ENCODE data around the gene CYP26B1. TPM values are rescaled to one million over a fixed set of nuclear protein-coding genes. Genes with fewer than 3 reads are reported as not detected.

Gene CYP26B1
- total RNA-seq, 4 donors from 2014 or later, result 1.8 to 4.8 (median 2.3) TPM

DNA sequence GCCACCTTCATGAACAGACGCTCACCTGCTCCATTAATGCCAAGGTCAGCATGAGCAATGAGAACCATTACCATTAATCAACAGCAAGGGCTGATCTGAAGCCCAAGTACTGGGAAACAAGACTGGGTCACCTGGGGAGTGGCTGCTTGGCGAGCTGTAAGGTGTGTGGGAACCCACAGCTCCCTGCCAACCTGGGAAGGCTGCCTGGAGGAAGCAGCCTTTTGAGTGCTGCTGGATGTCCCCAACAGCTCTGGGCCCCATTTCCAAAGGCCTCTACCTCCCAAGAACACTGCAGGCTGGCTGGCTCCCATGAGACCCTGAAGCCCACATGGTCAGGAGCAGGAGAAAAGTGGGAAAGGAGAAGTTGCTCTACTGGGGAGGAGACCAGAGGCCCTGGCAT is 62.1 kb downstream of the CYP26B1 start:
- Histone ChIP-seq H3K36me3 (no peaks in the 10 kb centered on the region), H3K27me3 (no peaks in the 10 kb centered on the region), H3K4me3 (no peak overlapping the region), H3K4me1 (no peaks in the 10 kb centered on the region), H3K9me3 (no peaks in the 10 kb centered on the region), H3K27ac (no peak overlapping the region)
- TF ChIP-seq, protein P1, sequence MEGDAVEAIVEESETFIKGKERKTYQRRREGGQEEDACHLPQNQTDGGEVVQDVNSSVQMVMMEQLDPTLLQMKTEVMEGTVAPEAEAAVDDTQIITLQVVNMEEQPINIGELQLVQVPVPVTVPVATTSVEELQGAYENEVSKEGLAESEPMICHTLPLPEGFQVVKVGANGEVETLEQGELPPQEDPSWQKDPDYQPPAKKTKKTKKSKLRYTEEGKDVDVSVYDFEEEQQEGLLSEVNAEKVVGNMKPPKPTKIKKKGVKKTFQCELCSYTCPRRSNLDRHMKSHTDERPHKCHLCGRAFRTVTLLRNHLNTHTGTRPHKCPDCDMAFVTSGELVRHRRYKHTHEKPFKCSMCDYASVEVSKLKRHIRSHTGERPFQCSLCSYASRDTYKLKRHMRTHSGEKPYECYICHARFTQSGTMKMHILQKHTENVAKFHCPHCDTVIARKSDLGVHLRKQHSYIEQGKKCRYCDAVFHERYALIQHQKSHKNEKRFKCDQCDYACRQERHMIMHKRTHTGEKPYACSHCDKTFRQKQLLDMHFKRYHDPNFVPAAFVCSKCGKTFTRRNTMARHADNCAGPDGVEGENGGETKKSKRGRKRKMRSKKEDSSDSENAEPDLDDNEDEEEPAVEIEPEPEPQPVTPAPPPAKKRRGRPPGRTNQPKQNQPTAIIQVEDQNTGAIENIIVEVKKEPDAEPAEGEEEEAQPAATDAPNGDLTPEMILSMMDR (IDR thresholded peaks at IDR 0.05 in 4 of 5, conservative IDR thresholded peaks at IDR 0.05 in 1 of 5), result no peak
- no peak for TF ChIP-seq POLR2A (IDR thresholded peaks at IDR 0.05)
- intact Hi-C loops (cut with DNase I; ENCODE audit: low total_unique reads), result no loop called here
- no peak for ATAC-seq
- in situ Hi-C loops (cut with MboI; ENCODE audit: low sequenced_read_pairs in 4 of 4), result no loop called here
- no peak for DNase-seq

DNA sequence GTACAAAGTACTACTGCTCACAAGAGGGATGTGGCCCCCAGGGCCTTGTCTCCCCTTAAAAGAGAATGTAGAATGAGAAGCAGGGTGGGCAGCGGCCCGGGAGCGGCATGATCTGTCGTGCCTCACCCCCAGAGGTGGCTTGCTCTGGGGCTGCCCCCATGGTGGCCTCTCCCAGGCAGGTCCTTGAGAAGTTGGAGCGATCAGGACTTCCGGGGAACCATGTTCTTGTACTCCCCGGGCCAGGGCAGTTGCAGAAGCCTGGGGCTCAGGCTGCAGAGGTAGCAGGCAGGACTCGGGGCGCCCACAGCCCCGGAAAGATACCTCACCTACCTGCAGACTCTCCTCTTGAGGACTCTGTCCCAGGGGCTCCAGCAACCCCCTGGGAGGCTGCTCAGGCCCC is 62.6 kb downstream of the CYP26B1 start:
- Histone ChIP-seq H3K27me3 (no peaks in the 10 kb centered on the region), H3K4me1 (no peaks in the 10 kb centered on the region), H3K27ac (no peak overlapping the region), H3K36me3 (no peaks in the 10 kb centered on the region), H3K4me3 (no peak overlapping the region), H3K9me3 (no peaks in the 10 kb centered on the region)
- TF ChIP-seq POLR2A (IDR thresholded peaks at IDR 0.05), result no peak
- TF ChIP-seq, protein P1 (IDR thresholded peaks at IDR 0.05 in 4 of 5, conservative IDR thresholded peaks at IDR 0.05 in 1 of 5), result no peak
- in situ Hi-C loops (cut with MboI; ENCODE audit: low sequenced_read_pairs in 4 of 4) (no loop called here), intact Hi-C loops (cut with DNase I; ENCODE audit: low total_unique reads) (no loop called here)
- ATAC-seq (no peak), DNase-seq (no peak)

DNA sequence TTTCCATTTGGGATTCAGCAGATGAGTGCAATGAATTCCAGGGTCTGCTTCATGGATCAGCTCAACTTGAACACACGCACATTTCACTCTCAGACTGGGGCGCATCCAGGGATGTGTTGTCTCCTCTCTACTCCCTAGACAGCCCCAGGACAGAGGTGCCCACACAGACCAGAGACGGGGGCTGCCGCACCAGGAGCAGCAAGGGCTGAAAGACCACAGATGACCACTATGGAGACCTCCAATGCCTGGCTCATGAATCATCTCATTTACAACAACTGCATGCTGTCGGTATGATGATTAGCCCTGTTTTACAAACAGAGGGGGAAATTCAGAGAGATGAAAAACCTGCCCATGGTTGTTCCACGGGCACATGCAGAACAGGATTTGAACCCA is 63.1 kb downstream of the CYP26B1 start:
- in situ Hi-C loops (cut with MboI; ENCODE audit: low sequenced_read_pairs in 4 of 4) (no loop called here), intact Hi-C loops (cut with DNase I; ENCODE audit: low total_unique reads) (no loop called here)
- no peak overlapping the region for H3K27ac ChIP-seq
- H3K27me3 ChIP-seq, result no peaks in the 10 kb centered on the region
- H3K9me3 ChIP-seq, result no peaks in the 10 kb centered on the region
- no peaks in the 10 kb centered on the region for H3K4me1 ChIP-seq
- TF ChIP-seq POLR2A (IDR thresholded peaks at IDR 0.05), result no peak
- TF ChIP-seq, protein P1 (IDR thresholded peaks at IDR 0.05 in 4 of 5, conservative IDR thresholded peaks at IDR 0.05 in 1 of 5), result no peak
- ATAC-seq (no peak), DNase-seq (no peak)
- no peak overlapping the region for H3K4me3 ChIP-seq
- no peaks in the 10 kb centered on the region for H3K36me3 ChIP-seq

DNA sequence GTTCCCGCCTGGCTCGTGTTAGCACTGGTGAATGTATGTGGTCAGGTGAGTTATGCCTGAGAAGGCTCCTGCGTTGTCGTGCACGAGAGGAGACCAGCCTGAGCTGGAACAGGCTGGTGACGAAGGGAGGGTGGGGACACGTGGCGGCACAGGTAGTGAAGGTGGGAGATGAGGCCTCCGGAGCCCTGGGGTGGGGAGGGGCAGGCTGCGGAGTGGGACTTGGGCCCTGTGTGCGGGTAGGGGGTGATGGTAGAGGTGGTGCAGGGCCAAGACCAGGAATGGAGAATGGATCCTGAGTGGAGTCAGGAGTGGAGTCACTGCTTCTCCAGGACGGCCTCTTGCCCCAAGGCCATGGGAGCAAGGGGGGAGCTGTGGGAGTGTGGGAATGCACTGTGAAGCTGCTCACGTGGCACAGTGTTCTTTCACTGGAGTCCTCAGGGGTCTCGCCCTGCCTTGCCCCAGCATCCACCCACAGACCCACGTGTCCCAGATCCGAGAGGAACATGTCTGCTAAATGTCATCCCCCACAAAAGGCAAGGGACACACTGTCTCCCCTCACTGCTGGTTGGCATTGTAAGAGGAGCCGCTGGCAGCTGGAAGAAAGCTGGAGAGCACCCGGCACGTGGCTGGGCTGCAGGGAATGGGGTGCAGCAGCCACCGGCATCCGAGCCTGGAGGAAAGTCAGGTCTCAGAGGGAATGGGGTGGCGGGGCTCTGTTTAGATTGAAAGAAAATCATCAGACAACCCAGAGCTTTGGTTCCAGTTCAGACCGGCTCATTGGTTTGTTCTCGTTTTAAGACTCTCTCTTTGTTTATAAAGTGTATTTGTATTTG is 63.7 kb downstream of the CYP26B1 start:
- H3K4me1 ChIP-seq, result no peaks in the 10 kb centered on the region
- in situ Hi-C loops (cut with MboI; ENCODE audit: low sequenced_read_pairs in 4 of 4), result no loop called here
- H3K9me3 ChIP-seq, result no peaks in the 10 kb centered on the region
- no peaks in the 10 kb centered on the region for H3K27me3 ChIP-seq
- ATAC-seq, result no peak
- DNase-seq, result no peak
- no peak overlapping the region for H3K4me3 ChIP-seq
- no peak for TF ChIP-seq POLR2A (IDR thresholded peaks at IDR 0.05)
- TF ChIP-seq, protein P1 (IDR thresholded peaks at IDR 0.05 in 4 of 5, conservative IDR thresholded peaks at IDR 0.05 in 1 of 5), result no peak
- H3K27ac ChIP-seq, result no peak overlapping the region
- no peaks in the 10 kb centered on the region for H3K36me3 ChIP-seq
- intact Hi-C loops (cut with DNase I; ENCODE audit: low total_unique reads), result no loop called here
